Fibroblast of the aortic adventitia (primary cell): ENCODE results near the gene NDC1. TPM values are rescaled to one million over a fixed set of nuclear protein-coding genes. Genes with fewer than 3 reads are reported as not detected.
"Not testable (repeated sequence)": the region's sequence is repeated elsewhere in the genome, so short reads cannot be mapped to it uniquely, and the experiment has no call there.

Source experiments
- DNase-seq: peaks from one replicate; pipeline ENCODE4 v3.0.0-alpha.2; 2010; ENCODE audit warnings: low read depth
- H3K4me3 ChIP-seq: 2 replicates; pipeline ENCODE4 v1.5.1; 2011; ENCODE audit warnings: low read depth, mild to moderate bottlenecking, control low read depth, low read length, moderate library complexity
- CTCF ChIP-seq: IDR thresholded peaks from 2 replicates; pipeline ENCODE4 v1.5.1; 2011; ENCODE audit warnings: mild to moderate bottlenecking, low read length, control low read depth, inconsistent platforms; ENCODE audit not compliant: insufficient read depth
- total RNA-seq: library from RNA; depleted of rRNA; stranded (reverse); fragments of >200 nt; gene quantifications from 2 replicates; pipeline ENCODE4 v1.2.3, GENCODE V29; 2012; ENCODE audit warnings: low replicate concordance

Gene NDC1
- total RNA-seq, 1 donor: 35.2 TPM

DNA sequence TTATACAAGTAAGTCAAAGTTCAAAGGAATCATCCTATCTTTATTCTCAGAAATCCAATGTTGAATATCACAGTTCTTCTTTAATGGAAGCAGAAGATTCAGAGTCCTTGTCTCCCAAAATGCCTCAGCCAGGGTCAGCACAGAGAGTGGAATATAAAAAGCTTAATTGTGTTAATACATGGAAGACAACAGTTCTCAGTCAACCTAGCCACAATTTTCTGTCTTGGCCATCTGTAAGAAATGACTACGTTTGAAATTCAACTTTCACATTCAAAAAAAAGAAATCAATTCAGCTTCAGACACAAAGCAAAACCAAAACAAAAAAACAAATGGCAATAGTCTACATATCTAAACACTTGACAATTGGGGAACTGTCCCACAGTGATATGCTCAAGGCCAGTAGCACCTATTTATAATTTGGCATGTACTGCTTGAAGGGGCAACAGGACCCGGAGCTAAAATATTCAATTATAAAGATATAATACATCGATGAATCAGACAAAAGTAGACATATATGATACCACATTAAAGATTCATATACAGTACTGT, 71.8 kb downstream of the NDC1 start:
- no peak for TF ChIP-seq CTCF
- H3K4me3 ChIP-seq: no peak overlapping the region
- DNase-seq: no peak

GRCh38 chr1:53765657-53766056, 72.4 kb downstream of the NDC1 start:
- H3K4me3 ChIP-seq: no peak overlapping the region
- no peak for TF ChIP-seq CTCF
- peak; percentile 54 for DNase-seq

DNA sequence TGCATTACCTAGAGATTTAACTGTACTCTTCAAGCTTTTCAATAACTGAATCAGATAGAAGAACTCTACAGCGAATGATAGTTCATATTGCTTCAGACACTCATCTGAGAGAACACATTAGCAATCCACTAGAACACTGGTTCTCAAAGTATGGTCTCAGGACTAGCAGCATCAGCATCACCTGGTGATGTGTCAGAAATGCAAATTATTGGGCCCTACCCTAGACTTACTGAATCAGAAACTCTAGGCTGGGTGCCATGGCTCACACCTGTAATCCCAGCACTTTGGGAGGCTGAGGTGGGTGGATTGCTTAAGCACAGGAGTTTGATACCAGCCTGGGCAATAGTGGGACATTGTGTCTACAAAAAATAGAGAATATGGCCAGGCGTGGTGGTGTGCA, 74.2 kb downstream of the NDC1 start:
- DNase-seq: no peak
- H3K4me3 ChIP-seq: no peak overlapping the region
- TF ChIP-seq CTCF: no peak

- no peak for DNase-seq
- TF ChIP-seq CTCF: no peak
- no peak overlapping the region for H3K4me3 ChIP-seq
Observed at GRCh38 chr1:53763461-53763860, 74.6 kb downstream of the NDC1 start.

DNA sequence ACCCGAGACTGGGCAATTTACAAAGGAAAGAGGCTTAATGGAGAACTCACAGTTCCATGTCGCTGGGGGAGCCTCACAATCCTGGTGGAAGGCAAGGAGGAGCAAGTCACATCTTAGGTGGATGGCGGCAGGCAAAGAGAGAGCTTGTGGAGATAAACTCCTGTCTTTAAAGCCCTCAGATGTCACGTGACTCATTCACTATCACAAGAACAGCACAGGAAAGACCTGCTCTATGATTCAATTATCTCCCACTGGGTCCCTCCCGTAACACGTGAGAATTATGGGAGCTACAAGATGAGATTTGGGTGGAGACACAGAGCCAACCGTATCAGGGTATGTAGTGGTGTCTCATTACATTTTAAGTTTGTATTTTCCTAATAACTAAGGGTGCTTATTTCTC, 77.6 kb downstream of the NDC1 start:
- DNase-seq, H3K4me3 ChIP-seq: not testable (repeated sequence)

DNA sequence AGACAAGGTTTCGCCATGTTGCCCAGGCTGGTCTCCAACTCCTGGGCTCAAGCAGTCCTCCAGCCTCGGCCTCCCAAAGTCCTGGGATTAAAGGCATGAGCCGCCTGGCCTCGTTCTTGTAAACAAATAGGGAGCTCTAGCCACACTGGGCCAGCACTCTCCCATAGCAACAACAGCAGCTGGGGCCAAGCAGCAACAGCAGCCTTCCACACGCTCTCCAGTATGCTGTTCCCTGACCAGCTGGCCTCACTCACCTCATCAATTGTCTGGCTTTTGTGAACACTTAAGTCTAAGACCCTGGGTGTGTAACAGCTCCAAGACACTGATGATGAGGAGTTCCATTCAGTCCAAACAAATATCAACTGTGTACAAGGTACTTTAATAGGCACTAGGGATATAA, 82.2 kb downstream of the NDC1 start:
- TF ChIP-seq CTCF: no peak
- H3K4me3 ChIP-seq: no peak overlapping the region
- no peak for DNase-seq

DNA sequence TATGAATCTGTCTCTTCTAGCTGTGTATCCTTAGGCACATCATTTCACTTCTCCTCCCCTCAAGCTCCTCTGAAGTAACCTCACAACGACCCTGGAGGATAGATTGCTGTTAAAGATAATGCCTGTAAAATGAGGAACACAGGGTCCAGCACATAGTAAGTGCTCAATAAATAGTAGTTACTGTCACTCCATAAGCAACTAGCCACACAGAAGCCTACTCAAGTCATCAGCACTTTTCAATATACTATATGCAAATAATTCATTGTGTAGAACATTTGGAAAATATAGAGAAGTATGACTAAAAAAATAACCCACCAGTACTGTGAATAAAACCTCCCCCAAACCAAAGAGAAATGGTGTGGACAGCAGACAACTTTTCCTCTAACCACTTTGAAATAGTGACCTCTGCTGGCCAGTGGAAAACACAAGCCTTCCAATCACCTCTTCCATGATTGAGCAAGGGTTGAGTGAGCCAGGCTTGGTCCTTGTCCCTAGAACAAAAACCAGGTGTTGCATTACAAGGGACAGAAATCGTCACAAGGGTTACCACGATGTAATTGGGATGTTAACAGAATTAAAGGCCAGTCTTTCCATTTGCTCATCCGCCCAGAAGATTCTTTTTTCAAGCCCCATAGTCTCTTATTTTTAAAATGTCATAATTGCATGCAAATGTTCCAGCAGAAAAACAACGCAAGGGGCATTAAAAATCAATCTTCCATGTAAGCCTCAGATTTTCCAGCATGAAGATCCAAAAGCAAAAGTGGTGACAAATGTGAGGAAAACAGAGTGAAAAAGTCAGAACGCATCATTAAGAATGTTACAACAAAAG, 83.4 kb downstream of the NDC1 start:
- DNase-seq: peak; percentile 83
- H3K4me3 ChIP-seq: no peak overlapping the region
- TF ChIP-seq CTCF: peak; percentile 79
